K562 (cell line): Measurements from ENCODE around the gene PYCR2. TPM values are rescaled to one million over a fixed set of nuclear protein-coding genes. Genes with fewer than 3 reads are reported as not detected.
A peak's percentile ranks its signal among the peaks of the same experiment; 100 is the strongest.

ENCODE experiments used
- ARID3A ChIP-seq: IDR thresholded peaks from 2 replicates; pipeline ENCODE4 v1.6.1; 2012; ENCODE audit warnings: low read depth, low read length, improper control_type of control experiment, borderline replicate concordance
- BACH1 ChIP-seq: fragments of 200-800 bp; sonication (Bioruptor generic); IDR thresholded peaks from 2 replicates; pipeline ENCODE4 v1.6.1; 2016; ENCODE audit warnings: missing genetic modification characterization, missing compliant biosample characterization
- CBFA2T2 ChIP-seq: fragments of 450-650 bp; conservative IDR thresholded peaks from 2 replicates; pipeline ENCODE4 v1.6.1; 2017; ENCODE audit warnings: mild to moderate bottlenecking
- CEBPG ChIP-seq, 3 experiments: fragments of 200-800 bp in 1 of 3; sonication (Bioruptor generic) in 1 of 3; sonication (generic) in 1 of 3; formaldehyde crosslinking in 1 of 3; IDR thresholded peaks in 2 of 3; conservative IDR thresholded peaks in 1 of 3; 2 replicates each; pipeline versions ENCODE4 v1.6.1 to v1.8.0; 2016 to 2022; ENCODE audit warnings: missing compliant biosample characterization in 2 of 3, missing genetic modification characterization in 2 of 3, mild to moderate bottlenecking in 1 of 3, missing genetic modification reagents in 1 of 3
- ELK1 ChIP-seq: sonication (generic); formaldehyde crosslinking; IDR thresholded peaks from 2 replicates; pipeline ENCODE4 v1.8.1; 2022; ENCODE audit warnings: missing genetic modification reagents
- IRF2 ChIP-seq: sonication (generic); formaldehyde crosslinking; IDR thresholded peaks from 2 replicates; pipeline ENCODE4 v1.8.1; 2022; ENCODE audit warnings: mild to moderate bottlenecking, missing genetic modification reagents
- LCOR ChIP-seq: sonication (generic); formaldehyde crosslinking; IDR thresholded peaks from 2 replicates; pipeline ENCODE4 v1.8.0; 2022; ENCODE audit warnings: mild to moderate bottlenecking, missing genetic modification reagents
- MYNN ChIP-seq, 2 experiments: sonication (generic); formaldehyde crosslinking in 1 of 2; IDR thresholded peaks; 2 replicates each; pipeline versions ENCODE4 v1.5.0 to v1.6.1; 2016 to 2020; ENCODE audit warnings: antibody characterized with exemption in 1 of 2, missing genetic modification reagents in 1 of 2
- NFATC3 ChIP-seq: fragments of 450-650 bp; IDR thresholded peaks from 2 replicates; pipeline ENCODE4 v1.6.1; 2017; ENCODE audit warnings: mild to moderate bottlenecking
- POLR2AphosphoS2 ChIP-seq: IDR thresholded peaks from 2 replicates; pipeline ENCODE4 v1.6.1; 2012; ENCODE audit warnings: low read length, improper control_type of control experiment
- RBM22 ChIP-seq: fragments of 200-400 bp; formaldehyde crosslinking; IDR thresholded peaks from 2 replicates; pipeline ENCODE4 v1.6.1; 2018; ENCODE audit warnings: low read length, low read depth; ENCODE audit not compliant: poor library complexity, severe bottlenecking
- SREBF2 ChIP-seq: sonication (generic); formaldehyde crosslinking; IDR thresholded peaks from 2 replicates; pipeline ENCODE4 v1.4.0; 2020; ENCODE audit warnings: mild to moderate bottlenecking, missing genetic modification reagents
- TAF1 ChIP-seq: IDR thresholded peaks from 2 replicates; pipeline ENCODE4 v1.6.1; 2011; ENCODE audit warnings: mild to moderate bottlenecking, low read length, moderate library complexity; ENCODE audit not compliant: insufficient read depth, control insufficient read depth, severe bottlenecking; ENCODE audit errors: extremely low read depth
- TCF7 ChIP-seq: sonication (generic); IDR thresholded peaks from 2 replicates; pipeline ENCODE4 v1.6.1; 2016; ENCODE audit warnings: antibody characterized with exemption, borderline replicate concordance
- THAP12 ChIP-seq: fragments of 250-450 bp; sonication (Bioruptor Pico); IDR thresholded peaks from 2 replicates; pipeline ENCODE4 v1.9.0; 2021; ENCODE audit warnings: mild to moderate bottlenecking, inconsistent platforms
- ZNF239 ChIP-seq: fragments of 250-450 bp; sonication (Bioruptor Pico); IDR thresholded peaks from 2 replicates; pipeline ENCODE4 v1.4.0; 2020; ENCODE audit warnings: mild to moderate bottlenecking
- ZNF384 ChIP-seq: IDR thresholded peaks from 2 replicates; pipeline ENCODE4 v1.6.1; 2012; ENCODE audit warnings: low read depth, low read length, improper control_type of control experiment
- polyA plus RNA-seq, 8 experiments: library from polyadenylated mRNA; depleted of rRNA in 4 of 8; stranded (reverse) in 5 of 8; unstranded in 3 of 8; fragments of >200 nt; fragmentation: Nextera tagmentation in 2 of 8; fragmentation: Illumina TruSeq in 1 of 8; extraction: Ambion mirVana in 2 of 8; extraction: Trizol in 1 of 8; gene quantifications; 2 replicates each; pipeline versions ENCODE4 v1.2.1 to v1.2.3, GENCODE V29; 2011 to 2014; ENCODE audit warnings: inconsistent platforms in 1 of 8, missing spikeins in 1 of 8
- total RNA-seq, 7 experiments: library from RNA; depleted of rRNA in 6 of 7; stranded (reverse); fragments of >200 nt in 6 of 7; fragmentation: Illumina TruSeq in 2 of 7; extraction: Trizol in 2 of 7; gene quantifications; 2 replicates each; pipeline versions ENCODE4 v1.2.1 to v1.2.3, GENCODE V29; 2011 to 2021; ENCODE audit warnings: low replicate concordance in 1 of 7

Gene PYCR2
- total and polyA plus RNA-seq, 9 of the 15 experiments (the other 6 are each of a cell fraction or from before 2014, with no cell fraction given), result 5.5 to 219 (median 127) TPM

GRCh38 chr1:225881959-225882693 lies 41.9 kb downstream of the PYCR2 start, which contains the start of gene TMEM63A (continued):
- TF ChIP-seq THAP12 (CRISPR knock-in tag), result peak; percentile 65
- no peak for TF ChIP-seq BACH1 (tag)
- peak; percentile 84 for TF ChIP-seq TAF1
- TF ChIP-seq MYNN (IDR thresholded peaks at IDR 0.05), result 0 out of 2 replicates have a peak, but pooled peaks have one; percentile 25
- no peak for TF ChIP-seq MYNN (CRISPR knock-in tag; IDR thresholded peaks at IDR 0.05)
- no peak for TF ChIP-seq ZNF384
- peak; percentile 72 for TF ChIP-seq CEBPG (CRISPR knock-in tag; IDR thresholded peaks at IDR 0.05)
- TF ChIP-seq CEBPG (tag; conservative IDR thresholded peaks at IDR 0.05 in 1 of 2, IDR thresholded peaks at IDR 0.05 in 1 of 2), result peak in 1 of 2 experiments; percentile 19; a peak in 1 of 4 replicates
- peak; percentile 59; the same call in 1 of the 2 replicates for TF ChIP-seq LCOR (CRISPR knock-in tag)
- peak; percentile 84; the same call in 1 of the 2 replicates for TF ChIP-seq IRF2 (CRISPR knock-in tag)
- TF ChIP-seq SREBF2 (CRISPR knock-in tag), result no peak
- no peak for TF ChIP-seq POLR2AphosphoS2
- no peak for TF ChIP-seq NFATC3
- TF ChIP-seq ARID3A, result no peak
- TF ChIP-seq ZNF239 (CRISPR knock-in tag), result no peak
- TF ChIP-seq CBFA2T2, result no peak
- no peak for TF ChIP-seq ELK1 (CRISPR knock-in tag)
- TF ChIP-seq RBM22, result peak; percentile 65
- TF ChIP-seq TCF7, result no peak
